K562 (cell line): ENCODE results near the gene GPX5. TPM values are rescaled to one million over a fixed set of nuclear protein-coding genes. Genes with fewer than 3 reads are reported as not detected.
A peak's percentile ranks its signal among the peaks of the same experiment; 100 is the strongest.

ENCODE experiments used
- CBFB ChIP-seq: sonication (generic); formaldehyde crosslinking; IDR thresholded peaks from 2 replicates; pipeline ENCODE4 v1.4.0; 2020; ENCODE audit warnings: mild to moderate bottlenecking, missing genetic modification reagents
- EP400 ChIP-seq: fragments of 450-650 bp; IDR thresholded peaks from 2 replicates; pipeline ENCODE4 v1.6.1; 2017; ENCODE audit warnings: antibody characterized with exemption, mild to moderate bottlenecking, moderate library complexity
- FOSL1 ChIP-seq: fragments of 200-800 bp; sonication (Bioruptor generic); conservative IDR thresholded peaks from 2 replicates; pipeline ENCODE4 v1.6.1; 2016; ENCODE audit warnings: missing genetic modification characterization, missing compliant biosample characterization
- JUN ChIP-seq, 2 experiments: sonication (generic) in 1 of 2; formaldehyde crosslinking in 1 of 2; IDR thresholded peaks; 2 replicates each; pipeline versions ENCODE4 v1.6.1 to v1.8.0; 2012 to 2022; ENCODE audit warnings: borderline replicate concordance in 2 of 2, mild to moderate bottlenecking in 2 of 2, improper control_type of control experiment in 1 of 2, low read depth in 1 of 2, low read length in 1 of 2, missing genetic modification reagents in 1 of 2
- KAT7 ChIP-seq: sonication (generic); formaldehyde crosslinking; IDR thresholded peaks from 2 replicates; pipeline ENCODE4 v1.8.0; 2022; ENCODE audit warnings: missing genetic modification reagents, mild to moderate bottlenecking, borderline replicate concordance
- MAZ ChIP-seq, 2 experiments: fragments of 450-650 bp in 1 of 2; sonication (generic) in 1 of 2; formaldehyde crosslinking; IDR thresholded peaks in 1 of 2; conservative IDR thresholded peaks in 1 of 2; 2 replicates each; pipeline versions ENCODE4 v1.4.0 to v1.5.0; 2020; ENCODE audit warnings: mild to moderate bottlenecking in 1 of 2, missing genetic modification reagents in 1 of 2
- MECOM ChIP-seq: fragments of 250-450 bp; sonication (Bioruptor Pico); IDR thresholded peaks from 2 replicates; pipeline ENCODE4 v1.8.0; 2022; ENCODE audit warnings: inconsistent platforms
- MIER1 ChIP-seq: fragments of 450-650 bp; IDR thresholded peaks from 2 replicates; pipeline ENCODE4 v1.6.1; 2016; ENCODE audit warnings: antibody characterized with exemption, mild to moderate bottlenecking, low read depth
- MTF1 ChIP-seq: fragments of 250-450 bp; sonication (Bioruptor Pico); IDR thresholded peaks from 2 replicates; pipeline ENCODE4 v1.9.0; 2021; ENCODE audit warnings: moderate library complexity, mild to moderate bottlenecking, inconsistent platforms, borderline replicate concordance
- NFRKB ChIP-seq: fragments of 450-650 bp; IDR thresholded peaks from 2 replicates; pipeline ENCODE4 v1.6.1; 2016; ENCODE audit warnings: low read depth
- PHF8 ChIP-seq: fragments of 200-600 bp; sonication (generic); IDR thresholded peaks from 2 replicates; pipeline ENCODE4 v1.6.1; 2012; ENCODE audit warnings: mixed run types, mild to moderate bottlenecking, inconsistent platforms, low read length, moderate library complexity, borderline replicate concordance
- RB1 ChIP-seq: fragments of 450-650 bp; IDR thresholded peaks from 2 replicates; pipeline ENCODE4 v1.6.1; 2017; ENCODE audit warnings: low read depth, mild to moderate bottlenecking
- RBM39 ChIP-seq: fragments of 200-400 bp; formaldehyde crosslinking; optimal IDR thresholded peaks from 2 replicates; pipeline ENCODE3; 2018; ENCODE audit warnings: low read depth, low read length
- RHOXF2B ChIP-seq: fragments of 250-450 bp; sonication (Bioruptor Pico); conservative IDR thresholded peaks from 2 replicates; pipeline ENCODE4 v1.5.1; 2021
- SOX6 ChIP-seq: fragments of 450-650 bp; IDR thresholded peaks from 2 replicates; pipeline ENCODE4 v1.6.1; 2014; ENCODE audit warnings: mild to moderate bottlenecking
- SRF ChIP-seq, 2 experiments: fragments of 250-450, 450-650 bp in 1 of 2; sonication (Bioruptor Pico) in 1 of 2; sonication (generic) in 1 of 2; formaldehyde crosslinking; IDR thresholded peaks; 2 replicates each; pipeline versions ENCODE4 v1.5.0 to v1.5.1; 2020 to 2022; ENCODE audit warnings: mild to moderate bottlenecking in 1 of 2, missing genetic modification reagents in 1 of 2
- ZNF695 ChIP-seq: fragments of 450-650 bp; formaldehyde crosslinking; IDR thresholded peaks from 2 replicates; pipeline ENCODE4 v1.4.0; 2020; ENCODE audit warnings: mild to moderate bottlenecking, moderate library complexity
- polyA plus RNA-seq, 8 experiments: library from polyadenylated mRNA; depleted of rRNA in 4 of 8; stranded (reverse) in 5 of 8; unstranded in 3 of 8; fragments of >200 nt; fragmentation: Nextera tagmentation in 2 of 8; fragmentation: Illumina TruSeq in 1 of 8; extraction: Ambion mirVana in 2 of 8; extraction: Trizol in 1 of 8; gene quantifications; 2 replicates each; pipeline versions ENCODE4 v1.2.1 to v1.2.3, GENCODE V29; 2011 to 2014; ENCODE audit warnings: inconsistent platforms in 1 of 8, missing spikeins in 1 of 8
- total RNA-seq, 7 experiments: library from RNA; depleted of rRNA in 6 of 7; stranded (reverse); fragments of >200 nt in 6 of 7; fragmentation: Illumina TruSeq in 2 of 7; extraction: Trizol in 2 of 7; gene quantifications; 2 replicates each; pipeline versions ENCODE4 v1.2.1 to v1.2.3, GENCODE V29; 2011 to 2021; ENCODE audit warnings: low replicate concordance in 1 of 7
- TF ChIP-seq, protein P1 (sequence below): fragments of 450-650 bp; IDR thresholded peaks from 2 replicates; pipeline ENCODE4 v1.6.1; 2016; ENCODE audit warnings: antibody characterized with exemption
- TF ChIP-seq, protein P2 (sequence below): IDR thresholded peaks from 2 replicates; pipeline ENCODE4 v1.6.1; 2011; ENCODE audit not compliant: insufficient read length; ENCODE audit errors: extremely low read depth
- TF ChIP-seq, protein P3 (sequence below): sonication (generic); formaldehyde crosslinking; IDR thresholded peaks from 2 replicates; pipeline ENCODE4 v1.9.0; 2022; ENCODE audit warnings: mild to moderate bottlenecking, missing genetic modification reagents

GPX5 gene
- total and polyA plus RNA-seq, 9 of the 15 experiments (the other 6 are each of a cell fraction or from before 2014, with no cell fraction given), result 0.07 to 0.18 (median 0.15) TPM; not detected in 6

DNA sequence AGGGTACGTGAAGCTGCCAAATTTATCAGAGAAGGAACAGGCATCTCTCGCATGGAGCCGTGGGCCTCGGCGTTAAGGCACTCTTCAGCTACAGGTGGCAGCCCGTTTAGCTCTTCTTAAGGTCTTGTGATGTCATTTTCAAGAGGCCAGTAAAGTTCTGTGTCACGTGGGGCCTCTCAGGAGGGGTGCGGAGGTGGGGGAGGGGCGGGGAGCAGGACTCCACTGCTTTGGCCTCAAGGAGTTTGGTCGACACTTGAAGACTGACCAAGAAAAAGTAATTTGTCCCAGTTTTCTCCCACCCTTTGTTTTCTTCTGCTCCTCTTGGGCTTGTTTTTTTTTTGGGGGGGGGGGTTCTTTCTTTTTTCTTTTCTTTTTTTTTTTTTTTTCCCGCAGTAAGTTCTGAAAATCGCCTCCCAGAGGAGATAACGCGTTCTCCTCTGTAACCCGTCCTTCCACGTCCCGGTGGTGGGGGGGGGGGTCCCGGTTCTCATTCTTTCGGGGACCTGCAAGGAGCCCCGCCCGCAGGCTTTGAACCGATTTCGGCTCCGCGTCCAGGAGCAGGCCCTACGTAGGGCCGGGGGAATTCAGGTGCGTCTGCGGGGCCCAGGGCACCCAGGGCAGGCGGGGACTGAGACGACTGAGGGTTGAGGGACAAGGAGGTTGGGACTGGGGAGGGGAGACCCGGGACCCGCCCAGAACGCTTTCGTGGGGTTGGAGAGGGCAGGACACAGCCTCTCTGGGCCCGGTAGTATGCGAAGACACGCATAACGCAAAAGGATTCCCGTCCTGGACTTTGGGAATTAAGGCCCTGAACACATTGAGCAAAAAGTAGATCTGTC is 36.1 kb upstream of the GPX5 start (continued):
- TF ChIP-seq, protein P1, sequence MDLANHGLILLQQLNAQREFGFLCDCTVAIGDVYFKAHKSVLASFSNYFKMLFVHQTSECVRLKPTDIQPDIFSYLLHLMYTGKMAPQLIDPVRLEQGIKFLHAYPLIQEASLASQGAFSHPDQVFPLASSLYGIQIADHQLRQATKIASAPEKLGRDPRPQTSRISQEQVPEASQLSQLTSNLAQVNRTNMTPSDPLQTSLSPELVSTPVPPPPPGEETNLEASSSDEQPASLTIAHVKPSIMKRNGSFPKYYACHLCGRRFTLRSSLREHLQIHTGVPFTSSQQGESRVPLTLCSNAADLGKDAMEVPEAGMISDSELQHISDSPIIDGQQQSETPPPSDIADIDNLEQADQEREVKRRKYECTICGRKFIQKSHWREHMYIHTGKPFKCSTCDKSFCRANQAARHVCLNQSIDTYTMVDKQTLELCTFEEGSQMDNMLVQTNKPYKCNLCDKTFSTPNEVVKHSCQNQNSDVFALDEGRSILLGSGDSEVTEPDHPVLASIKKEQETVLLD, result 0 out of 2 replicates have a peak, but pooled peaks have one; percentile 9
- peak; percentile 65 to 75; a peak in 3 of 4 replicates for TF ChIP-seq MAZ (CRISPR knock-in tag; conservative IDR thresholded peaks at IDR 0.05 in 1 of 2, IDR thresholded peaks at IDR 0.05 in 1 of 2)
- TF ChIP-seq, protein P2, sequence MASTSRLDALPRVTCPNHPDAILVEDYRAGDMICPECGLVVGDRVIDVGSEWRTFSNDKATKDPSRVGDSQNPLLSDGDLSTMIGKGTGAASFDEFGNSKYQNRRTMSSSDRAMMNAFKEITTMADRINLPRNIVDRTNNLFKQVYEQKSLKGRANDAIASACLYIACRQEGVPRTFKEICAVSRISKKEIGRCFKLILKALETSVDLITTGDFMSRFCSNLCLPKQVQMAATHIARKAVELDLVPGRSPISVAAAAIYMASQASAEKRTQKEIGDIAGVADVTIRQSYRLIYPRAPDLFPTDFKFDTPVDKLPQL, result peak; percentile 38
- no peak for TF ChIP-seq RBM39
- TF ChIP-seq, protein P3, sequence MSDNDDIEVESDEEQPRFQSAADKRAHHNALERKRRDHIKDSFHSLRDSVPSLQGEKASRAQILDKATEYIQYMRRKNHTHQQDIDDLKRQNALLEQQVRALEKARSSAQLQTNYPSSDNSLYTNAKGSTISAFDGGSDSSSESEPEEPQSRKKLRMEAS (CRISPR knock-in tag), result peak; percentile 71
- no peak for TF ChIP-seq ZNF695
- TF ChIP-seq KAT7, result no peak
- TF ChIP-seq MECOM (CRISPR knock-in tag), result no peak; the same call in 1 of the 2 replicates
- peak; percentile 39 for TF ChIP-seq SOX6
- TF ChIP-seq PHF8, result peak; percentile 82
- peak; percentile 66 to 79; a peak in 2 of 4 replicates for TF ChIP-seq SRF (CRISPR knock-in tag; IDR thresholded peaks at IDR 0.05)
- peak; percentile 82; the same call in 1 of the 2 replicates for TF ChIP-seq NFRKB
- peak; percentile 73 for TF ChIP-seq EP400
- 0 out of 2 replicates have a peak, but pooled peaks have one; percentile 21 for TF ChIP-seq RB1
- TF ChIP-seq JUN (IDR thresholded peaks at IDR 0.05; ENCODE audit: borderline replicate concordance, low read depth, low read length), result peak; percentile 46; the same call in 1 of the 2 replicates
- TF ChIP-seq JUN (CRISPR knock-in tag; IDR thresholded peaks at IDR 0.05; ENCODE audit: borderline replicate concordance), result no peak
- TF ChIP-seq CBFB, result no peak
- no peak for TF ChIP-seq RHOXF2B (CRISPR knock-in tag)
- TF ChIP-seq MTF1 (CRISPR knock-in tag), result 0 out of 2 replicates have a peak, but pooled peaks have one; percentile 11
- no peak for TF ChIP-seq MIER1
- peak; percentile 47; the same call in 1 of the 2 replicates for TF ChIP-seq FOSL1 (tag)
